HG03432 (cell line): ENCODE data around the gene DHX32.
"Not testable (repeated sequence)": the region's sequence is repeated elsewhere in the genome, so short reads cannot be mapped to it uniquely, and the experiment has no call there.

Source experiments
- ATAC-seq: cut with Tn5 transposase; IDR thresholded peaks from one replicate; pipeline ENCODE4 v1.9.1; 2021; ENCODE audit warnings: mild to moderate bottlenecking, moderate library complexity; ENCODE audit not compliant: unreplicated experiment

Gene DHX32, protein sequence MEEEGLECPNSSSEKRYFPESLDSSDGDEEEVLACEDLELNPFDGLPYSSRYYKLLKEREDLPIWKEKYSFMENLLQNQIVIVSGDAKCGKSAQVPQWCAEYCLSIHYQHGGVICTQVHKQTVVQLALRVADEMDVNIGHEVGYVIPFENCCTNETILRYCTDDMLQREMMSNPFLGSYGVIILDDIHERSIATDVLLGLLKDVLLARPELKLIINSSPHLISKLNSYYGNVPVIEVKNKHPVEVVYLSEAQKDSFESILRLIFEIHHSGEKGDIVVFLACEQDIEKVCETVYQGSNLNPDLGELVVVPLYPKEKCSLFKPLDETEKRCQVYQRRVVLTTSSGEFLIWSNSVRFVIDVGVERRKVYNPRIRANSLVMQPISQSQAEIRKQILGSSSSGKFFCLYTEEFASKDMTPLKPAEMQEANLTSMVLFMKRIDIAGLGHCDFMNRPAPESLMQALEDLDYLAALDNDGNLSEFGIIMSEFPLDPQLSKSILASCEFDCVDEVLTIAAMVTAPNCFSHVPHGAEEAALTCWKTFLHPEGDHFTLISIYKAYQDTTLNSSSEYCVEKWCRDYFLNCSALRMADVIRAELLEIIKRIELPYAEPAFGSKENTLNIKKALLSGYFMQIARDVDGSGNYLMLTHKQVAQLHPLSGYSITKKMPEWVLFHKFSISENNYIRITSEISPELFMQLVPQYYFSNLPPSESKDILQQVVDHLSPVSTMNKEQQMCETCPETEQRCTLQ

GRCh38 chr10:125881192-125881591 is at the start of gene DHX32:
DHX32 (minus strand) TSS chr10:125881292; CDS start chr10:125880824, 468 bp downstream.
- ATAC-seq = no peak

- ATAC-seq = no peak
Measured at GRCh38 chr10:125929618-125930017, 48.5 kb upstream of the DHX32 start.

- no peak for ATAC-seq
Measured at GRCh38 chr10:125928928-125929585, 48.0 kb upstream of the DHX32 start.

- ATAC-seq = not testable (repeated sequence)
Measured at GRCh38 chr10:125927265-125927664, 46.2 kb upstream of the DHX32 start.

- no peak for ATAC-seq
Measured at GRCh38 chr10:125926247-125926646, 45.2 kb upstream of the DHX32 start.

DNA sequence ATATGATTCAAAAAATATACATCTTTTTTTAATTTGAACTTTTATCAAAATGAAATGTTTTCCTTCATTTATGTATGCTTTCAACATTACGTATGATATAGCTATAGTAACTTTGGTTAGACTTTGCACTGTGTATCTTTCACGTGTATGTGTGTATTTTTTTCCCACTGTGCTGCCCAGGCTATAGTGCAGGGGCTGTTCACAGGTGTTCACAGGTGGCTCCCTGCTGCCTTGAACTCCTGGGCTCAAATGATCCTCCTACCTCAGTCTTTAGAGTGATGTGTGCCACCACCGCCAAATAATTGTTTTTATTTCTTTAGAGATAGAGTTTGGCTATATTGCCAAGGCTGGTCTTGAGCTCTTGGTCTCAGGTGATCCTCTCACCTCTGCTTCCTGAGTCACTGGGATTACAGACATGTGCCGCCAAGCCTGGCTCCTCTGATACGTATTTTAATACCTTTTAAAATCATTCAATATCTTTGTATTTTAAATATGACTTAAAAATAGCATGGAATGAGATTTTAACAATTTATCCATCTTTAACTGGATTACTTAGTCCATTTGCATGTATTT is 44.3 kb upstream of the DHX32 start:
- no peak for ATAC-seq

DNA sequence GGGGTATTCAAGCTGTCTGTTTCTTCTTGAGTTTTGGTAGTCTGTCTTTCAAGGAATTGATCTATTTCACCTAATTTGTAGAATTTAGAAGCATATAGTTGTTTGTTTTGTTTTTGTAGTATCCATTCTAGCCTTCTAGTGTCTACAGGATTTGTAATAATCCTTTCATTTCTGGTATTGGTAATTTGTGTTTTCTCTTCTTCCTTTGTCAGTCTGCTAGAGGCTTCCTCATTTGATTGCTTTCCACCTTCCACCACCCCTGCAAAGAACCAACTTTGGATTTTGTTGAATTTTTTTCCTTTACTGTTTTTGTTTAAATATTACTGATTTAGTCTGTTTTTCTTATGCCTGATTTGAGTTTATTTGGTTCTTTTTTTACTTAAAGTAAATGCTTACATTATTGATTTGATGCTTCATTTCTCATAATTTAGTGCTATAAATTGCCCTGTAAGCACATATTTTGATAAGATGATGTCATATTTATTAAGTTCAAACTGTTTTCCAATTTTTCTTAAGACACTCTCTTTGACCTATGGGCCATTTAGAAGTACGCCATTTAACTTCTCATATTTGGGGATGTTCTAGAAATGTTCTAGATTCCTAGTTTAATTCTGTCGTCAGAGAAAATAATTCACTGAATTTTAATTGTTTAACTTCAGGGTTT is 40.7 kb upstream of the DHX32 start:
- ATAC-seq = not testable (repeated sequence)

- not testable (repeated sequence) for ATAC-seq
Measured at GRCh38 chr10:125917704-125918361, 36.7 kb upstream of the DHX32 start.

- ATAC-seq = no peak
Measured at GRCh38 chr10:125916977-125917376, 35.9 kb upstream of the DHX32 start.

- ATAC-seq = not testable (repeated sequence)
Measured at GRCh38 chr10:125913277-125913676, 32.2 kb upstream of the DHX32 start.

GRCh38 chr10:125911990-125912389 is 30.9 kb upstream of the DHX32 start:
- no peak for ATAC-seq

DNA sequence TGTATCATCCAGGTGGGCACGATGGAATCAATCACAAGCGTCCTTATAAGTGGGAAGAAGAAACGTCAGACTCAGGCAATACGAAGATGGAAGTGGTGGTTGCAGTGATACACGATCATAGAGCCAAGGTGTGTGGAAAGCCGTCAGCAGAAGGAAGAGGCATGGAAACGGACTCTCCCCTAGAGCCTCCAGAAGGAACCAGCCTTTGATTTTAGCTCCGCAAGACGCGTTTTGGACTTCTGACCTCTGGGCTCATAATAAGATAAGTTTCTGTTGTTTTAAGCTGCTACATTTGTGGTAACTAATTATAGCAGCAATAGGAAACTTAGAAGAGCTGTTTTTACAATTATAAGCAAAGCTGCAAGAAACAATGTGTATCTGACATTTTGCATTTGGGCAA is 30.1 kb upstream of the DHX32 start:
- ATAC-seq = no peak

DNA sequence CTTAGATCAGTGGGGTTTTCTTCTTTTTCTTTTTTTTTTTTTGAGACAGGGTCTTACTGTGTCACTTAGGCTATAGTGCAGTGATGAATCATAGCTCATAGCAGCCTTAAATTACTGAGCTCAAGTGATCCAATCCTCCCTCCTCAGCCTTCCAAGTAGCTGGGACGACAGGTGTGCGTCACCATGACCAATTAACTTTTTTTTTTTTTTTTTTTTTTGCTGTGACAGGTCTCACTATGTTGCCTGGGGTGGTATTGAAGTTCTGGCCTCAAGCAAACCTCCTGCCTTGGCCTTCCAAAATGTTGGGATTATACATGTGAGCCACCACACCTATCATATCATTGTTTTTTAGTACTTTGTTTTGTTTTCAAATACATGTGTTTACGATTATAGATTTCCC is 28.4 kb upstream of the DHX32 start:
- ATAC-seq = not testable (repeated sequence)

DNA sequence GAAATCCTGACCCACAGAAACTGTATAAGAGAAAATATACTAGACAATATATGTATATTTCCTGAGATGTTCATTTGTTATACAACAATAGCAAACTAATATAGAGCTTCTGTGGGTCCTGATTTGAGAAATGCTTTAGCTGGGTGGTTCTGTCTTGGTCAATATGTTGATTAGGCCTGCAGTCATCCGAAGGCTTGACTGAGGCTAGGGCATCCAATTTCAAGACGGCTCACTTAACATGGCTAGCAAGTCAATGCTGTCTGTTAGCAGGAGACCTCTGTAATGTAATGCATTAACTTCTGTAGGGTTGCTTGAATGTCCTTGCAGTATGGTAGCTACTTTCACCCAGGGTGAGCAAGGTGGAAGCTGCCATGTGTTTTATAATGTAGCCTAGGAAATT is 27.7 kb upstream of the DHX32 start:
- ATAC-seq = not testable (repeated sequence)

DNA sequence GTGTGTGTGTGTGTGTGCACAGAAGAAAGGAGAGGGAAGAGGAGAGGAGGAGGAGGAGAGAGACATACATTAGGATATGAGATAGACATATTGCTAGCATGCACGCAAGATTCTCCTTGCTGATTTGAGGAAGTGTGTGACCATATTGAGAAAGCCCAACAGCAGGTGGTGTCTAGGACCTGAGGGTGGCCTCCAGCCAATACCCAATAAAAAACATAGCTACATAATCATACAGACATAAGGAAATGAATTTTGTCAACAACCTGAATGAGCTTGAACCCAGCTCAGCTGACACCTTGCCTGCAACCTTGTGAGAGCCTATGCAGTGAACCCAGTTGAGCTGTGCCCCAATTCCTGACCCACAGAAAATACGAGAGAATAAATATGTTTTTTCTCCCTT is 26.5 kb upstream of the DHX32 start:
- not testable (repeated sequence) for ATAC-seq

- ATAC-seq = not testable (repeated sequence)
Measured at GRCh38 chr10:125905069-125905994, 24.2 kb upstream of the DHX32 start.

GRCh38 chr10:125903135-125903640 is 22.1 kb upstream of the DHX32 start:
- ATAC-seq = not testable (repeated sequence)

DNA sequence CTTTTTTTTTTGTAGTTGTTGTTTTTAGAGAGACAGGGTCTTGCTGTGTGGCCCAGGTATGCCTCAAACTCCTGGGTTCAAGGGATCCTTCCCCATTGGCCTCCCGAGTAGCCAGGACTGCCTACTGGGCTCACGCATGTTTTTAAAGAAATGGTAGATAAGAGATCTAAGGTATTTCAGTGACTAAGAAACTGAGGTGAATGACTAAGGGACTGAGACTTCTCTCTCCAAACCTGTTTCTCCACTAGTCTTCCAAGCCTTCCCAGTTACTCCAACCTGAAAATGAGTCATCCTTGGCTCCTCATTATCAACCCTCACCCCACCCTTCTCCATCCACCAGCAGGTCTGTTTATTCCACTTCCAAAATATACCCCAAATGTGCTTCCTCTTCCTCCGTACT is 19.9 kb upstream of the DHX32 start:
- not testable (repeated sequence) for ATAC-seq

DNA sequence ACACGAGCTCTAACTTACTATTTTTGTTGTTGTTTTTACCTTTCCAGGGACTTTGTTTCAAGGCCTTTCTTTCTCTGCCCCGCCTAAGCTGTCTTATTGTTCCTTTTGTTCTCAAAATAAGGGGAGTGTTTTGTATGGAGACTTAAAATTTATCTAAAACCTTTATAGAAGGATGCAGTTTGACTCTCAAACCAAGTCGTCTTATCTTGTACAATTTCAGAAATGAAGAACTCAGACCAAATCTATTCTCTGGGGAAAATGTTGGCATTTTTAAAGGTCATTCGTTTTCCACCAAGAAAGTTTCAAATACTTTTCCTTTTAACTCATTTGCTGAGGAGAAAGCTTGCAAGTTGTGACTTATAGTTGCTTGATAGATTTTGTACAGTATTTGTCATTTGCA is 16.2 kb upstream of the DHX32 start:
- not testable (repeated sequence) for ATAC-seq
